Measurements from ENCODE around the gene AKAP13. TPM values are rescaled to one million over a fixed set of nuclear protein-coding genes. Genes with fewer than 3 reads are reported as not detected.

Gene AKAP13
- total RNA-seq, 1 donor from 2014 or later = 41.1 TPM

DNA sequence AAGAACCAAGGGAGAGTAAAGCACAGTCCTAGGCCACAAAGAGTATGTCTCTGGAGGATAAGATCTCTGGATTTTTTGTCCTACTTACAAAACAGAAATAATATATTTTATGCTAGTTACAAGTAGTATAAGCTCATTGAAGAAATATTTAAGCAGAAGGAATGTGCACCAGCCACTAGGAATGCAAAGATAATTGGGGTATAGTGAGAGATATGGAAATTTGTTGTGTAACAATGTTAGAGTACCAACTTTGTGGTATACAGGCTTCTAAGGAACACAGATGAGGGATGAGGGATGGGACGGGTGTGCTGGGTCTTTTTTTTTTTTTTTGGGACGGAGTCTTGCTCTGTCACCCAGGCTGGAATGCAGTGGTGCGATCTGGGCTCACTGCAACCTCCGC lies 26.5 kb downstream of the AKAP13 start:
- H3K27me3 ChIP-seq (ENCODE audit: control insufficient read depth, insufficient read depth, low read length) = no peaks in the 10 kb centered on the region
- H3K36me3 ChIP-seq (ENCODE audit: control insufficient read depth, insufficient read depth, low read length) = no peaks in the 10 kb centered on the region
- DNase-seq (ENCODE audit: low read depth) (no peak), FAIRE-seq (no peak)
- H3K4me3 ChIP-seq (ENCODE audit: low read depth, low read length) = no peak overlapping the region
- TF ChIP-seq, protein P1, sequence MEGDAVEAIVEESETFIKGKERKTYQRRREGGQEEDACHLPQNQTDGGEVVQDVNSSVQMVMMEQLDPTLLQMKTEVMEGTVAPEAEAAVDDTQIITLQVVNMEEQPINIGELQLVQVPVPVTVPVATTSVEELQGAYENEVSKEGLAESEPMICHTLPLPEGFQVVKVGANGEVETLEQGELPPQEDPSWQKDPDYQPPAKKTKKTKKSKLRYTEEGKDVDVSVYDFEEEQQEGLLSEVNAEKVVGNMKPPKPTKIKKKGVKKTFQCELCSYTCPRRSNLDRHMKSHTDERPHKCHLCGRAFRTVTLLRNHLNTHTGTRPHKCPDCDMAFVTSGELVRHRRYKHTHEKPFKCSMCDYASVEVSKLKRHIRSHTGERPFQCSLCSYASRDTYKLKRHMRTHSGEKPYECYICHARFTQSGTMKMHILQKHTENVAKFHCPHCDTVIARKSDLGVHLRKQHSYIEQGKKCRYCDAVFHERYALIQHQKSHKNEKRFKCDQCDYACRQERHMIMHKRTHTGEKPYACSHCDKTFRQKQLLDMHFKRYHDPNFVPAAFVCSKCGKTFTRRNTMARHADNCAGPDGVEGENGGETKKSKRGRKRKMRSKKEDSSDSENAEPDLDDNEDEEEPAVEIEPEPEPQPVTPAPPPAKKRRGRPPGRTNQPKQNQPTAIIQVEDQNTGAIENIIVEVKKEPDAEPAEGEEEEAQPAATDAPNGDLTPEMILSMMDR (IDR thresholded peaks at IDR 0.05; ENCODE audit: insufficient read depth, low read length, severe bottlenecking) = no peak

DNA sequence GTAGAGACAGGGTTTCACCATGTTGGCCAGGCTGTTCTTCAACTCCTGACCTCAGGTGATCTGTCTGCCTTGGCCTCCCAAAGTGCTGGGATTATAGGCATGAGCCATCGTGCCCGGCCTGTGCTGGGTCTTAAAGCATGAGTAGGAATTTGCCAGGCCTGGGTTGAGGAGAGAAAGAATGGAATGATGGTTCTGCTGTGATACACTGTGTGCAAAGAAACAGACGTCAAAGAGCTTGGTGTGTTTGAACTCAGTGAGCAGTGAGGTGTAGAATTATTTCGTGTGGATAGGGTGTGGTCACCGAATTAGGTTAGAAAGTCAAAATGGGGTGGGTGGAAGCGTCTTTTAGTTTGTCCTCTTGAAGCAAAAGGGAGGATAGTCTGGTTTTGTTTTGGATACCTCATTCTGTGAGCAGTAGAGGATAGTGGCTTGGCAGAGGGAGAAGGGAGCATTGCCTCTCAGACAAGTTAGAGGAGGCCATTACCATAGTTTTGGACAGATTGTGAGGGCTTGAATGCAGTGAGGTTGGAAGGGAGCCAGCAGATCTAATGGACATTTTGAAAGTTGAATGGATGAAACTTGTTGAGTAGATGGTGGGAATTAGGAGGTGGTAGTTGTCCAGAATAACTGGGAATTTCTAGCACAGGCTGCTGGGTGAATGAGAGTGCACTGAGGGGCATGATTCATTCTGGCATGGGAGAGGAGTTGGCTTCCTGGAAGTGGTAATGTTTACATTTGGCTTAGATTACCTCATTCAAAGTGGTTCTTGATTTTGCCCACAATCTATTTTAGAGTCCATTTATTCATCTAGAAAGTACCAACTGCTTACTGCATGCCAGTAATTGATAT lies 27.2 kb downstream of the AKAP13 start:
- Histone ChIP-seq H3K27me3 (ENCODE audit: control insufficient read depth, insufficient read depth, low read length) (no peaks in the 10 kb centered on the region), H3K4me3 (ENCODE audit: low read depth, low read length) (no peak overlapping the region), H3K36me3 (ENCODE audit: control insufficient read depth, insufficient read depth, low read length) (no peaks in the 10 kb centered on the region)
- TF ChIP-seq, protein P1 (IDR thresholded peaks at IDR 0.05; ENCODE audit: insufficient read depth, low read length, severe bottlenecking) = no peak
- no peak for FAIRE-seq
- DNase-seq (ENCODE audit: low read depth) = peak; percentile 93

DNA sequence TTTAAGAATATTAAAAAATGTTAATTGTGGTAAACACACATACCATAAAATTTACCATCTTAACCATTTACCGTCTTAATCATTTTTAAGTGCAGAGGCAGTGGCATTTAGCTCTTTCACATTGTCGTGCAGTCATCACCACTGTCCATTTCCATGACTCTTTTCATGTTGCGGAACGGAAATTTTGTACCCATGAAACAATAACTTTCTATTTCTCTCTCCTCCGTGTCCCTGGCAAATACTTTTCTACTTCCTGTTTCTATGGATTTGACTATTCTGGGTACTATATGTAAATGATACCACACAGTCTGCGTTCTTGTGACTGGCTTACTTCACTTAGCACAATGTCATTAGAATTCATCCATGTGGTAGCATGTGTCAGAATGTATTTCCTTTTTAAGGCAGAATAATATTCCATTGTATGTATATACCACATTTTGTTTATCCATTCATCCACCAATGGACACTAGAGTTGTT lies 27.9 kb downstream of the AKAP13 start:
- FAIRE-seq (no peak), DNase-seq (ENCODE audit: low read depth) (no peak)
- TF ChIP-seq, protein P1 (IDR thresholded peaks at IDR 0.05; ENCODE audit: insufficient read depth, low read length, severe bottlenecking) = no peak
- Histone ChIP-seq H3K36me3 (ENCODE audit: control insufficient read depth, insufficient read depth, low read length) (no peaks in the 10 kb centered on the region), H3K4me3 (ENCODE audit: low read depth, low read length) (no peak overlapping the region), H3K27me3 (ENCODE audit: control insufficient read depth, insufficient read depth, low read length) (no peaks in the 10 kb centered on the region)

DNA sequence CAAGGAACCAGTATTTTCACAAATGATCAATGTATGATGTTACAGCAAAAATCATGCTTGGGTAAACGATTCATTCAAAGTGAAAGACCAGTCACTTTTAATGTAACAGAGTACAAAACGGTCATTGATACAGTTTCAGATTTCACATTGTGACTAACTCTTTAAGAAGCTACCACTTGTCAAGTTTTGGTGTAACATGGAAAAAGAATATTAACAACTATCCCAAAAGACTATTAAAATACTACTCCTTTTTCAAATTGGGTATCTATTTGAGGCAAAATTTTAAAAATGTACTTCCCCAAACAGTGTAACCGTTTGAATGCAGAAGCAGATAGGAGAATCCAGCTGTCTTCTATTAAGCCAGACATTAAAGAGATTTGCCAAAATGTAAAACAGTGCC lies 31.7 kb downstream of the AKAP13 start:
- Histone ChIP-seq H3K36me3 (ENCODE audit: control insufficient read depth, insufficient read depth, low read length) (no peaks in the 10 kb centered on the region), H3K27me3 (ENCODE audit: control insufficient read depth, insufficient read depth, low read length) (no peaks in the 10 kb centered on the region), H3K4me3 (ENCODE audit: low read depth, low read length) (no peak overlapping the region)
- TF ChIP-seq, protein P1 (IDR thresholded peaks at IDR 0.05; ENCODE audit: insufficient read depth, low read length, severe bottlenecking) = no peak
- DNase-seq (ENCODE audit: low read depth) (peak; percentile 82), FAIRE-seq (no peak)

DNA sequence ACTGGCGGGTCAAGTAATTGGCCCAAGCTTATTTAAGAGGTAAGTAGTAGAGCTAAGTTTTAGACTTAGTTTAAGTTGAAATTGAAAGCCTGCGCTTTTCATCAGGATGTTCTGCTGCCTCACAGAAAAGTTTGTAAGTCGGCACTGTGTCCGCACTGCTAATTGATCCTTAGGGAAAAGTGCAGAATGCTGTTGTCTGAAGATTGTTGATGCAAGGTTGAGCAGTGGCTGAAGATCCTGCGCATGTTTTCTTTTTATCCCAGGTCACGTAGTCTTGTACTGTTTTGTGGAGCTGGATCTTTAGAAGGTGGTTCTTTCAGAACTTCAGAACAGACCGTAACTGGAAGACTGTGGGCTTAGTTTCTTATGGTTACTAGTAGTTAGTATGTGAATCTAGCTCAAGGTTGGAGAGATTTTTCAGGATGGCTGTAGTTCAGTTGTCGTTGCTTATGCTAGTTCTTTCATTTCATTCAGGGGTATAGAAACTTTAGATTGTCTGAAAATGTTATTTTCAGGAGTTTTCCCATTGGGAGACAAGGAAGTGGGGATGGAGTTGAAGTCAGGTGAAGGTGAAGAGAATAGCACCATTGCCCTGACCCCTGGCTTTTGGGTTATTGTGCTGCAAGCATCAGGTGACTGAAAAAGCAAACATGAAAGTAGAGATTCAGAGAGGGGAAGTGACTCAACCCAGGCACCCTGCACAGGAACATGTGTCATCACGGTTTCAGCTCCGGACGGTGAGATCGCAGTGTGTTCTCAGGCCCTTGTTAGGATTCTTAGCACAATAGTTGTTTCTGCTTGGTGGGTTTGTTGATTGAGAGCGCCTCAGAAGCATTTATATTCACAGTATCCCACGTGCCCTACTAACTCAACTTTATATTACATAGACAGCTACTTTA lies 32.8 kb downstream of the AKAP13 start:
- FAIRE-seq (peak; percentile 87), DNase-seq (ENCODE audit: low read depth) (peak; percentile 97)
- Histone ChIP-seq H3K4me3 (ENCODE audit: low read depth, low read length) (no peak overlapping the region), H3K27me3 (ENCODE audit: control insufficient read depth, insufficient read depth, low read length) (no peaks in the 10 kb centered on the region), H3K36me3 (ENCODE audit: control insufficient read depth, insufficient read depth, low read length) (no peaks in the 10 kb centered on the region)
- TF ChIP-seq, protein P1 (IDR thresholded peaks at IDR 0.05; ENCODE audit: insufficient read depth, low read length, severe bottlenecking) = peak; percentile 18
